Dermis microvascular lymphatic vessel endothelial cell (primary cell): Measurements from ENCODE around the gene MYL12B. TPM values are rescaled to one million over a fixed set of nuclear protein-coding genes. Genes with fewer than 3 reads are reported as not detected.
"Not testable (repeated sequence)": the region's sequence is repeated elsewhere in the genome, so short reads cannot be mapped to it uniquely, and the experiment has no call there.

Experiments used
- DNase-seq, 2 donors: peaks; one replicate each; pipeline versions ENCODE4 v3.0.0 to v3.0.0-alpha.2; 2010; ENCODE audit warnings: low read depth in 2 of 2
- total RNA-seq: library from RNA; depleted of rRNA; stranded (reverse); fragments of >200 nt; gene quantifications from 2 replicates; pipeline ENCODE4 v1.2.1, GENCODE V29; 2014

The MYL12B gene
- total RNA-seq, 1 donor from 2014 or later = 703 TPM

DNA sequence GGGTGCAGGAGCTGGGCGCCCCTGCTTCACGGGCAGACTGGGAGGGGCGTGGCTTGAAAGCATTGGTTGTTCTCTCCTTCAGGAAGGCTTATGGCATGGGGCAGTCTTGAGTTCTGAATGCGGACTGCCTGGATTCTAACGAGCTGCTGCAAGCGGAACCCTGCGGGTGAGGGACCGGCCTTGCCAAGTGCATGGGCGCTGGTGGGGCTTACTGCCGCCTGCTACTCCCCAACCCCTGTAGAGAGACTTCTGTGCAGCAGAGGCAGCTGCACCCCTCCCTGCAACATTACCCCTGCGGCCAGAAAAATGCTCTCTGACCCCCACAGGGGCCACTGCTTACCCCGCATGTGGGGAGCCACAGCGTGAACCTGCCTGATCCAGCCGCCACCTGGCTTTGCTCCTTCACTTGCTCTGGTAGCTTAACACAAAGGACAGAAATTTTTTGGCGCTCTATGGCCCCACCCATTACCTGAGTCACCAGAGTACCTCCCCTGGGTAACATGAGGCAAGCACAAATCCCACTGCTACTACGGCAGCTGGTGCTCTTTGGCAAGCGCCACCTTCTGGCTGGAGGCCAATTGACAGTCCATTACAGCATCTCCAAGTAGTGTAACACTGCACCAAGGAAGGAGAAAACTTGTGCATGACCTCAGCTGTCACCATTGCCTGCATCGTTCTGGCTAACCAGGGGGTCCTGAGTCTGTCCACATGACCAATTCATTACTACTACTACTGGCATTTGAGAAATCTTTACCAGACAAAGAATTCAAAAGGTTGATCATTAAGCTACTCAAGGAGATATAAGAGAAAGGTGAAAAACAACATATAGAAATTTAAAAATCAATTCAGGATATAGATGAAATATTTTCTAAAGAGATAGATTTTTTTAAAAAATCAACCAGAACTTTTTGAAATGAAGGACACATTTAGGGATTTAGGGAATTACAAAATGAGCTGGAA is 35.4 kb downstream of the MYL12B start:
- peak in 1 of 2 donors; percentile 67 for DNase-seq

DNA sequence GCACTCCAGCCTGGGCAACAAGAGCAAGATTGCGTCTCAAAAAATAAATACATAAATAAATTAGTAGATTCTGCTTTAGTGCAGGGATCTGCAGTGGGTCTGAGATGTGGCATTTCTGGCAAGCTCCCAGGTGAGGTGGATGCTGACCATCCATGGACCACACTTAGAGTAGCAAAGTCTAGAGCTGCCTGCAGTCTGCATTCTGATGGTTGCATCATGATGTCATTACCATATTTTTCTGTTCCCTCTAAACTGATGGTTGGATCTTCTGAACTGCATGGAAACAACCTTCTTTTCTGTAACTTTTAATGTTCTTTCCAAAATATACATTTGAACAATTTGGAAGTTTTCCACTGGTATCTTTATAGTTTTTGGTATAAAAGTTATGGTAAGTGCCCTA is 42.9 kb downstream of the MYL12B start:
- no peak for DNase-seq

DNA sequence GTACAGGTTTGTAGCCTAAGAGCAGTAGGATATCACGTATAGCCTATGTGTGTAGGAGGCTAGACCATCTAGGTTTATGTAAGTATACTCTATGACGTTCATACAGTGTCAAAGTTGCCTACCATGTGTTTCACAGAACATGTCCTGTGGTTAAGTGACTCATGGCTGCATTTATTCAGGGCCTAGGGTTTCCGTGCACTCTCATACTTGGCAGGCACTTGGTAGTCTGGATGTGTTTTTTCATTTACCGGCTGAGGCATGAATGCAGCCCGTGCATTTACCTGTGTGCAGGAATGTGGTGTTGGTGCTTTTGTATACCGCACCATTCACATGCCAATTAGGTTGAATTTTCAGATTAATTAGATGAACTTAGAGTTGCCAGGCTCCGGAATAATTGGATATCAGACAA is 43.4 kb downstream of the MYL12B start:
- DNase-seq = peak in 1 of 2 donors; percentile 83

DNA sequence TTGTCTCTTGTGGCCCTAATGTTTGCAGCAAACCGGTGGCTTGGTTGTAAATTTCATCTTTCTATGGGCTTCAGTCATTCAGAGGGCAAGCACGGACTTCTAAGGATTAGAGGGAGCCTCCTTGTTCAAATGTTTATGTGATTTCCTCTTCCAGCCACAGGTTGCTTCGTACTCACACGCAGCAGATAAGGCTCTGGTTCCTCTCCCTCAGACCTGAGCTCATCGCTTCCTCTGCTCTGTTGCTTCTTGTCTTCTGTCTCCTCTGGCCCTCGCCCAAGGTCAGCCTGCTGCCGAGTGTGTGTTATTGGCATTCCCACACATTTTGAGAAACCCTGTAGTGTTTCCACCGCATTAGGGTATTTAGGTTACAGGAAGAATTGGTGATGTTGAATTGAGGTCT is 44.0 kb downstream of the MYL12B start:
- DNase-seq = peak in 1 of 2 donors; percentile 25

DNA sequence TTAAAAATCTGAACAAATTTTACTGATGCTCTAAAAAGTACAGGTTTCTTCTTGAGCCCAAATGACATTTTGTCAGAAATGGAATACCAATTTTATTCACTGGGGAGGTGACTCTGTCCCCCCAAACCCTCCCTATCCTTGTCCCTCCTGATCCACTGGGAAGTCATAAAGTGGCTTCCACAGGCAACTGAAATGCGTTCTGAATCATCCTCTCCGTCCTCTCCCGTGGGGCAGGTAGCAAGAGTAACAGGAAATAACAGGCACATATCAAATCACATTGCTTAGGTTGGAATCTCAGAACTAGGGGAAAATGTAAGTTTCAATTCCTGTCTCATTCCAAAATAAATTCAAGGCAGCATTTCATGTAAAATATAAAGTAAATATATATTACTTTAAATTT is 44.5 kb downstream of the MYL12B start:
- peak in 1 of 2 donors; percentile 16 for DNase-seq

DNA sequence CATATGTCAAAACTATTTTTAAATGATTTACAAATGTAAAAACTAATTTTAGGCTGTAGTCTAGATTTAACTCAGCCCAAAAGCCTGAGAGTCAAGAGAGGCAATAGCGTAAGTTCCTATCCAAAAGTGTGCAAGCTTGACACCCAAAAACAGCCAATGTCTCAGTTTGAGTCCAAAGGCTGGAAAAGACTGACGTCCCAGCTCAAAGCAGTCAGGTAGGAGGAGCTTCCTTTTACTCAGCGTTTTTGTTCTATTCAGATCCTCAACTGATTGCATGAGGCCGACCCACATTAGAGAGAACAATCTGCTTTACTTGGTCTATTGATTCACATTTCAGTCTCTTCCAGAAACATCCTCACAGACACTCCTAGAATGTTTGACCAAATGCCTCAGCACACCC is 51.8 kb downstream of the MYL12B start:
- DNase-seq = no peak

DNA sequence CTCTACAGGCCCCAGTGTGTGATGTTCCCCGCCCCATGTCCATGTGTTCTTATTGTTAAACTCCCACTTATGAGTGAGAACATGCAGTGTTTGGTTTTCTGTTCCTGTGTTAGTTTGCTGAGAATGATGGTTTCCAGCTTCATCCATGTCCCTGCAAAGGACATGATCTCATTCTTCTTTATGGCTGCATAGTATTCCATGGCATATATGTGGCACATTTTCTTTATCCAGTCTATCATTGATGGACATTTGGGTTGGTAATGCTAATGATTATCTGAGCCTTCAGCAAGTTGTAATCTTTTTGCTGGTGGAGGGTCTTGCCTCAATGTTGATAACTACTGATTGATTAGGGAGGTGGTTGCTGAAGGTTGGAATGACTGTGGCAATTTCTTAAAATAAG is 53.4 kb downstream of the MYL12B start:
- not testable (repeated sequence) for DNase-seq

DNA sequence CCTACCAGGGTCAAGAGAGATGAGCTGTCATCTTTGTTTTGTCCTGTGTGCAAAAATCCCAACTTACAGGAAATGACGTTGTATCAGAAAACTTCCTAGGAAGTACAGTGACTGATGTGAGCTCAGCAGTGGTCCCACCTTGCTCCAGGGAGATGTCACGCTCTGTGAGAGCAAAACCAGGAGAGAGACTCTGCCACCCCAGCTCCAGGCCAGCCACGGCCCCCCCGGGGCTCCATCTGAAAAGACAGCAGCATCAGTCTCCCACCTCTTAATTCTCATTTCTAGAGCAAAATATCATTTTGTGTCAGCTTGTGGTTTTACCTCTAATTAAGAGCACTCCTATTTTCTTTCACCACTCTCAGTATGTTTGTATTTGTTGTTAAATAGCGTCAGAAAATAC is 57.5 kb downstream of the MYL12B start:
- peak in 1 of 2 donors; percentile 64 for DNase-seq

DNA sequence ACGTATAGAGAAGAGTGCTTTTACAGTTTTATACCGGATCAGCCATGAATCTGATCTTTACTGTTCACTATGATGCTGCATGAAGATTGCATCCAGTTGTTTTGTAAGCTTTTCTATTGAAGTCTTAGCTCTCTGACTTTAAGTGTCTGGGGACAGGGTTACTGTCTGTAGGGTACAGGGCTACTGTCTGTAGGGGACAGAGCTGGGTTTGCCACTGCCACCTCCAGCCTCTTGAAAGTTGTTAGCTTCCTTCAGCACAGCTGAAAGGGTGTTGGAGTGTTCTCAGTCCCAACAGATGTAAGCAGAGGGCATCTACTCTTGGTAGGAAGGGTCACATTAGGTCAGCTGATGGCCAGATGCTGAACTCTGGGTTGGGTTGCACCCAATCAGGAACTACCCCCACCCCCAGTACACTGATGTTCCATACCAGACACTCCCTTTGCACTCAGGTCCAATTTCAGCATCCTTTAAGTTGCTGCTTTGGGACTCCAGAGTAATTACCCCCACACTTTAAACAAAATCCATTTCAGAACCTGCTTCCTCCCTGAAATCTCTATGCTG is 58.0 kb downstream of the MYL12B start:
- DNase-seq = no peak

DNA sequence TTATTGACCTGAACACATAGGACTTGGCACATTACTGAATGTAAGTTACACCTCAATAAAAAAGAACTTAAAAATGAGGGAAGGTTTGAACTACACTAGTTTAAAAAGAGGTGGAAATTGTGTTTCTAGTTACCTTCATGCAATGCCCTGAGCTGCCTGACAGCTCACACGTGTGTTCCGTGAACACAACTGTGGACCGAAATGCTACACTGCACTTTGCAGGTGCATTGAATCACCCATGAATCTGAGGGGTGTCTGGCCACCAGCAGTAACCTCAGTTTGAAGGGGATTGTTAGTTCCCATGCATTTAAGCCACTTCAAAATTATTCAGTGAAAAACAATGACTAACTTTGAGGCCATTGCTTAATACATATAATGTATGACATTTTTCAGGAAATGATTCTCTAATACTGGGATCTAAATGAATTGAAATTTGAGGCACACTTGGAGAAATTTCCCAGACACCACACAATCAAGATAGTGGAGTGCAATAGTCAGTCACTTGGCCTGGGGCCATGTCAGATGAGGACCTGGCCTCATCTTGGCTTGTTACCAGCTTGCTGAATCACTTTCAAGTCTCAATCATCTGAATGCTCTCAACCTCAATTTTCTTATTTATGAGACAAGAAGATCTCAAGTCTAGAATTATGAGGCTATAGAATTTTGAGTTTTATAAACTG is 59.3 kb downstream of the MYL12B start:
- DNase-seq = peak in 1 of 2 donors; percentile 93

DNA sequence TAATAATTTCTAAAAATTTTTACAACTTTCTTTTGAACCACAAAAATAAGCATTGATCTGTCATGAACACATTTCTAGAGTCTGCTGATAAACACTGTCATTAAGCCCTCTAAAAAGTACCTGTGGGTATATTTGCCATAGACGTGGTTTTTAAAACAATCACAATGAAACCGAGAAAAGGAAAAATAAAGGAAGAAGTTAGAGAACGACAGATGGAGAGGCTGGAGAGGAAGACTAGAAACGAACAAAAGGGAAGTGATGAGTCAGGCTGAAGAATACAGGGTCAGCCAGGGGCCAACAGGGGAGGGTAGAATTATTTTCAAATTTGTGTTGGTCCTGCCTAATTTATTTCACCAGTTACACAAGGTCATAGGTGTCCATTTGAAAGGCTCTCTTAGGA is 62.0 kb downstream of the MYL12B start:
- peak in 1 of 2 donors; percentile 37 for DNase-seq

Other genes starting within 250 kb of the MYL12B start
- gene LPIN2, start 249.0 kb upstream of the MYL12B start, total RNA-seq = 21.1 and 37.9 TPM in 2 replicates
- gene MYOM1, start 42.2 kb upstream of the MYL12B start, total RNA-seq = 0.26 and 1.9 TPM in 2 replicates
- 1,001 and 1,143 TPM in 2 replicates for gene MYL12A, start 14.3 kb upstream of the MYL12B start, total RNA-seq
- gene TGIF1, start 188.0 kb downstream of the MYL12B start, total RNA-seq = 105 and 142 TPM in 2 replicates